ENCODE results near the gene LRRC23. TPM values are rescaled to one million over a fixed set of nuclear protein-coding genes. Genes with fewer than 3 reads are reported as not detected.

Gene LRRC23
- total and polyA plus RNA-seq, 9 of the 15 experiments (the other 6 are each of a cell fraction or from before 2014, with no cell fraction given): 2.2 to 7.0 (median 3.0) TPM

- TF ChIP-seq TOE1 (IDR thresholded peaks at IDR 0.05; ENCODE audit: borderline replicate concordance): peak; percentile 48; the same call in 1 of the 2 replicates
- TF ChIP-seq TOE1 (CRISPR knock-in tag; IDR thresholded peaks at IDR 0.05; ENCODE audit: borderline replicate concordance, low read depth): no peak
- peak; percentile 56; the same call in 1 of the 2 replicates for TF ChIP-seq NFRKB (IDR thresholded peaks at IDR 0.05; ENCODE audit: low read depth)
- TF ChIP-seq NCOR1 (IDR thresholded peaks at IDR 0.05): no peak
- TF ChIP-seq ZBTB40 (IDR thresholded peaks at IDR 0.05): no peak
- no peak for TF ChIP-seq ZBTB40 (CRISPR knock-in tag; IDR thresholded peaks at IDR 0.05)
- TF ChIP-seq ZNF354B (CRISPR knock-in tag; IDR thresholded peaks at IDR 0.05): no peak
- TF ChIP-seq SREBF2 (CRISPR knock-in tag; IDR thresholded peaks at IDR 0.05): no peak
- TF ChIP-seq KHSRP (IDR thresholded peaks at IDR 0.05): no peak
- TF ChIP-seq ELK1 (CRISPR knock-in tag; IDR thresholded peaks at IDR 0.05): no peak
- no peak for TF ChIP-seq LCOR (CRISPR knock-in tag; IDR thresholded peaks at IDR 0.05)
- no peak for TF ChIP-seq COPS2 (conservative IDR thresholded peaks at IDR 0.05)
- no peak for TF ChIP-seq CSDE1 (IDR thresholded peaks at IDR 0.05)
- no peak for TF ChIP-seq NFE2L1 (tag; IDR thresholded peaks at IDR 0.05; ENCODE audit: borderline replicate concordance, low read depth)
- no peak for TF ChIP-seq EP300 (IDR thresholded peaks at IDR 0.05; ENCODE audit: low read length)
- no peak for TF ChIP-seq ZNF518B (CRISPR knock-in tag; IDR thresholded peaks at IDR 0.05)
These were observed 22.9 kb downstream of the LRRC23 start, which contains the start of gene ATN1 (continued) for GRCh38 chr12:6927379-6928021.
